Right ventricle myocardium inferior (tissue), 1 donor: ENCODE data around the gene TMEM184B. TPM values are rescaled to one million over a fixed set of nuclear protein-coding genes. Genes with fewer than 3 reads are reported as not detected.

Source experiments
- ATAC-seq: fragments of 200-7000 bp; cut with Tn5 transposase; one replicate; pipeline ENCODE4 v1.9.1; 2020; ENCODE audit warnings: mild to moderate bottlenecking, moderate library complexity
- DNase-seq: peaks from one replicate; pipeline ENCODE4 v3.0.0; 2021; ENCODE audit errors: missing footprints
- intact Hi-C: fragments of 100-400 bp; cut with DNase I; formaldehyde crosslinking; loops from one replicate; pipeline ENCODE4 v1.11.0; 2022
- long read RNA-seq: library from polyadenylated mRNA; unstranded; transcript quantifications from one replicate; pipeline ENCODE4 v2.0.0, GENCODE V29; 2021
- total RNA-seq: library from RNA; stranded (reverse); fragmentation: NEBNext Ultra II Directional; extraction: Animal tissue kit (Norgen Biotek cat#: 25700); gene quantifications from one replicate; pipeline ENCODE4 v1.2.1, GENCODE V29; 2021
- donor health status: DM: no; HTN: yes; CAD: no; lungs with severe emphysema.

The TMEM184B gene
- total RNA-seq, result 43.1 TPM
- long read RNA-seq, full-length matches to known transcripts, result 25 of 50 reads
- long read RNA-seq, partial matches to known transcripts, result 12 of 50 reads
- long read RNA-seq, other reads (novel, unspliced or antisense), result 13 of 50 reads

- intact Hi-C loops, result loop anchor here (5.0 kb wide), 1 partner anchor 90 kb away; the partner anchor contains the start of gene PLA2G6
- DNase-seq (peak; percentile 93), ATAC-seq (peak; percentile 95)
These were observed at the start of gene TMEM184B for GRCh38 chr22:38272373-38273134. TSS of gene TMEM184B (minus strand) at chr22:38273010. CDS start at chr22:38247961, 25,049 bp downstream.

GRCh38 chr22:38320605-38321402 is 48.0 kb upstream of the TMEM184B start:
- DNase-seq (no peak), ATAC-seq (no peak)
- intact Hi-C loops, result no loop called here

- no peak for ATAC-seq
- intact Hi-C loops, result loop anchor here (5.0 kb wide), 1 partner anchor 142 kb away; no protein-coding TSS in a partner anchor
- no peak for DNase-seq
These were observed 46.3 kb upstream of the TMEM184B start for GRCh38 chr22:38318792-38319773.

- DNase-seq (no peak), ATAC-seq (peak; percentile 51)
- intact Hi-C loops, result loop anchor here (5.0 kb wide), 1 partner anchor 141 kb away; no protein-coding TSS in a partner anchor
These were observed 45.3 kb upstream of the TMEM184B start for GRCh38 chr22:38317995-38318715.

GRCh38 chr22:38317122-38317994 is 44.5 kb upstream of the TMEM184B start, which contains the start of gene CSNK1E:
TSS of gene CSNK1E (minus strand) at chr22:38317433. CDS start at chr22:38314157, 3,276 bp downstream.
- intact Hi-C loops, result loop anchor here (5.0 kb wide), 1 partner anchor 140 kb away; no protein-coding TSS in a partner anchor
- peak; percentile 93 for DNase-seq
- peak; percentile 71 for ATAC-seq

- intact Hi-C loops, result loop anchor here (5.0 kb wide), 1 partner anchor 139 kb away; no protein-coding TSS in a partner anchor
- DNase-seq (peak; percentile 86), ATAC-seq (peak; percentile 67)
These were observed 43.7 kb upstream of the TMEM184B start for GRCh38 chr22:38316364-38317121.

GRCh38 chr22:38315823-38316363 is 43.1 kb upstream of the TMEM184B start:
- intact Hi-C loops, result loop anchor here (5.0 kb wide), 1 partner anchor 139 kb away; no protein-coding TSS in a partner anchor
- no peak for ATAC-seq
- DNase-seq, result no peak

- intact Hi-C loops, result loop anchor here (1.0 to 5.0 kb wide), 2 partner anchors 49 to 138 kb away; no protein-coding TSS in a partner anchor
- ATAC-seq (no peak), DNase-seq (no peak)
These were observed 42.4 kb upstream of the TMEM184B start for GRCh38 chr22:38314933-38315822.

GRCh38 chr22:38314051-38314932 is 41.5 kb upstream of the TMEM184B start:
- intact Hi-C loops, result loop anchor here (1.0 kb wide), 1 partner anchor 48 kb away; no protein-coding TSS in a partner anchor
- DNase-seq (no peak), ATAC-seq (no peak)

- DNase-seq (peak; percentile 89), ATAC-seq (peak; percentile 25)
- intact Hi-C loops, result no loop called here
These were observed 40.7 kb upstream of the TMEM184B start for GRCh38 chr22:38313384-38313955.

GRCh38 chr22:38312261-38312800 is 39.5 kb upstream of the TMEM184B start:
- intact Hi-C loops, result no loop called here
- no peak for ATAC-seq

GRCh38 chr22:38311323-38311620 is 38.5 kb upstream of the TMEM184B start:
- ATAC-seq, result no peak
- intact Hi-C loops, result no loop called here
- no peak for DNase-seq

More at GRCh38 chr22:38312261-38312800, 39.5 kb upstream of the TMEM184B start:
- no peak for DNase-seq
